Mucosa of rectum (tissue), 2 donors: ENCODE results near the gene RASA3.

Experiments
- H3K27ac ChIP-seq, 2 donors: one replicate each; pipeline ENCODE4 v1.7.0; 2013; ENCODE audit warnings: inconsistent platforms in 2 of 2, low read depth in 2 of 2, low read length in 2 of 2
- H3K27me3 ChIP-seq, 2 donors: one replicate each; pipeline ENCODE4 v1.7.0; 2013; ENCODE audit warnings: low read length in 2 of 2; ENCODE audit not compliant: control insufficient read depth in 2 of 2, insufficient read depth in 2 of 2
- H3K36me3 ChIP-seq, 2 donors: one replicate each; pipeline ENCODE4 v1.7.0; 2013; ENCODE audit warnings: low read length in 2 of 2; ENCODE audit not compliant: control insufficient read depth in 2 of 2, insufficient read depth in 2 of 2
- H3K4me1 ChIP-seq, 2 donors: one replicate each; pipeline ENCODE4 v1.7.0; 2013; ENCODE audit warnings: low read length in 2 of 2, mild to moderate bottlenecking in 1 of 2; ENCODE audit not compliant: control insufficient read depth in 2 of 2, insufficient read depth in 2 of 2
- H3K4me3 ChIP-seq, 2 donors: one replicate each; pipeline ENCODE4 v1.7.0; 2013; ENCODE audit warnings: low read length in 2 of 2
- H3K9ac ChIP-seq, 2 donors: one replicate each; pipeline ENCODE4 v1.7.0; 2013; ENCODE audit warnings: low read length in 2 of 2, low read depth in 1 of 2, mild to moderate bottlenecking in 1 of 2
- H3K9me3 ChIP-seq, 2 donors: one replicate each; pipeline ENCODE4 v1.7.0; 2013; ENCODE audit warnings: low read length in 2 of 2; ENCODE audit not compliant: control insufficient read depth in 2 of 2
- donor health status: healthy.
- donor health status: Normal muscosa, but diverticular disease.

Gene RASA3

DNA sequence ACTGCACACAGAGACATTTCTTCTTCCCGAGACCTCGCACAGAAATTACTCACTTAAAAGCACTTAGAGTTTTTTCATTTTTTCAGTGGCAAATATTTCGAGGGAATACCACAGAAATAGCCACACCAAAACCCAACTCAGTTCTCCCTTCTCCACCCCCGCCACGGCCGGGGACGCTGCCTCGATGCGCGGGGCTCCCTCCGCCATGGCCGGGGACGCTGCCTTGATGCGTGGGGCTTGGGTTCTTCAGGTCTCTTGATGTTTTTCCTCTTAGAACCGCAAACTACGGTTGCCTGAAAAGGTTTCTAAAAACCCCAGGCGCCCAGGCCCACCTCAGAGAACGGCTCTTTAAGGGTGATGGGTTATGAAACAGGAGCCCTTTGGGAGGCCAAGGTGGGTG lies 71.4 kb downstream of the RASA3 start:
- Histone ChIP-seq H3K27me3 (no peaks in the 10 kb centered on the region), H3K4me1 (peaks cover 30 to 36% of the 10 kb centered on the region in 2 donors), H3K27ac (no peak overlapping the region), H3K9ac (no peak overlapping the region), H3K36me3 (peaks cover 0 to 3% of the 10 kb centered on the region in 2 donors), H3K9me3 (no peaks in the 10 kb centered on the region), H3K4me3 (no peak overlapping the region)

DNA sequence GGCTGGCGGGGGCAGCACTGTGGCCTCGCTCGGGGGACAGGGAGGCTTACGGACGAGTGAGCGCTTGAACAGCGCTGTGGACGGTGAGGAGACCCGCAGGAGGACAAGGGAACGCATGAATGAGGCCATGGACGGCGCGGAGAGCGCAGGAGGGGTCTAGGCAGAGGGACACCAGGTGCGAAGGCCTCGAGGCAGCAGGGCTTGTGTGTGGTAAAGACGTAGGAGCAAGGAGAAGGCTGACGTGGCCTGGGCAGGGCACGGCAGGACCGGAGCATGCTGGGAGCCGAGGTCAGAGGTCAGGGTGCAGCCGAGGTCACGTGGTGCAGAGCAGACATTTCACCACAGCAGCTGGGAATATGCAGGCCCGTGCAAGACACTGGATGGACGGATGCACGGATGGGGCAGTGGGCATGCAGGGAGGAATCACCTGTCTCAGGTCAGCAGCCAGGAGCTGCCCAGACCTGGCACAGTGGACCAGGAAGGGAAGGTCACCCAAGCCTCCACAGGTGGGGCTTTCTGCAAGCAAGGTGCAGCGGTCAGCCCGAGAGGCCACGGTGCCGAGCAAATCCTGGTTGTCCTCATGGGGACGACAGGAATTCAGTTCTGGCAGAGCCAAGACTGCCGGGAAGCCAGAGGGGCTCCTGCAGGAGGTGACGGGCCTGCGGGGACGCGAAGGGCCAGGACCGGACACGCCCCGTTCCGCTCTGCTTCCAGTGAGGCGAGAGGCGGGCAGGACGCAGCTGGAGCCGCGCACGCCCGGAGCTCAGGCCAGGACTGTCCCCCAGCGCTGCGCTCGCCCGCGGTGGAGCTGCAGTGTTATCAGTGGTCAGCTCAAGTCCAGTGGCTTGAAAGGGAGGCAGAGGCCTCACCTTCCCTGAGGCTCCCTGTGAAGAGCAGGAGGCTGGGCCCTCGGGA lies 72.2 kb downstream of the RASA3 start:
- no peaks in the 10 kb centered on the region for H3K9me3 ChIP-seq
- H3K27ac ChIP-seq, result no peak overlapping the region
- H3K4me3 ChIP-seq, result no peak overlapping the region
- H3K36me3 ChIP-seq, result peaks cover 0 to 4% of the 10 kb centered on the region in 2 donors
- H3K27me3 ChIP-seq, result no peaks in the 10 kb centered on the region
- H3K9ac ChIP-seq, result no peak overlapping the region
- H3K4me1 ChIP-seq, result peaks cover 21 to 28% of the 10 kb centered on the region in 2 donors

DNA sequence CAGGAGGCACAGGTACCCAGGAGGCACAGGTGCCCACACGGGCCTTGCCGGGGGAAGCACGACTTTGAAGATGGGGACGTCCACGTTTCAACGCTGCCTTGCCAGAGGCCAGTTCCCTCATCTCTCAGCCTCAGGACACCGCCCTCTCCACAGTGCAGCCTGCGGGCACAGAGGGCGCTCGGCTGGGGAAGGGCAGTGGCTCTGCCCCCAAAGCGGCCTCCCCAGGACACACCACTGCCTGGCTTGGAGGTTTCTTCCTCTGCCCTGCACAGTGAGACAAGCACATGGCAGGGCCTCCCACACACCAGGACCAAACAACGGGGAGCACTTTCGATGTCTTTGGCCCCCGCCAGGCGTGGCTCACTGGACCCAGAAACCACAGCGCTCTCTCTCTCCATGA lies 73.0 kb downstream of the RASA3 start:
- no peak overlapping the region for H3K27ac ChIP-seq
- no peaks in the 10 kb centered on the region for H3K27me3 ChIP-seq
- H3K36me3 ChIP-seq, result peaks cover 0 to 10% of the 10 kb centered on the region in 2 donors
- no peaks in the 10 kb centered on the region for H3K9me3 ChIP-seq
- H3K4me3 ChIP-seq, result no peak overlapping the region
- peaks cover 14 to 28% of the 10 kb centered on the region in 2 donors for H3K4me1 ChIP-seq
- no peak overlapping the region for H3K9ac ChIP-seq

DNA sequence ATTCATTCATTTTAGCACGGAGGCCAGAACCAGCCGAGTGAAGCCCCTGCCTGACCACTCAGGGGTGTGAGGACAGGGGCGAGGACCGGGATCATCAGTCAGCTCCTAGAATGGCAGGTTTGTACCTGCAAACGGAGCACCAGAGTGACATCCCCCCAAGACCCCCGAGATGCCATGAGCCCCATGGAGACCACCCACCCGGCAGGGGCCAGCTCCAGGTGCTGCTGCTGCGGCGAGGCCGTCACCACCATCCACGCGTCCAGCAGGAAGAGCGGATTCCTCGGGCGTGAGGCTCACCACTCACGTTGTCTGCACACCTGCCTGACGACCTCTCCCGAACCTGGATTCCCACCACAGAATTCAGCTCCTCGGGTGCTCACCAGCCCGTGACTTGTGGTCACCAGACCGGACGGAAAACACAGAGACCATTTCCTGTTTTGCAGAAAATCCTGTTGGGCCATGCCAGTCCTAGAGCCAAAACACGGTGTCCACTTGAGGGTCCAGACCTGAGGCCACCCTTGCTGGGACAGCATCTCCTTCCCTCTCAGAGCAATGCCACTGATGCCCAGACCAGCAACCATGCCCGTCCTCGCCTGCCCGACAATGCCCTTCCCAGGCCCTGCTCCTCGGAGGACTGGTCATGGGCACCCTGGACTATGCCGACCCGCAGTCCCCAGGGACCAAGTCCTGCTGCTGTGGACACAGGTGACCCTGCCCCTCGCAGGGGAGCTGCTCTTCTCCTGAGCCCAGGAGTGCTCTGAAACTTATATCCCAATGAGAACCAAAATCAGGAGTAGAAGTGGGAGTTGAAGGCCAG lies 74.2 kb downstream of the RASA3 start:
- no peaks in the 10 kb centered on the region for H3K27me3 ChIP-seq
- no peak overlapping the region for H3K9ac ChIP-seq
- H3K27ac ChIP-seq, result no peak overlapping the region
- no peaks in the 10 kb centered on the region for H3K9me3 ChIP-seq
- H3K4me3 ChIP-seq, result no peak overlapping the region
- peaks cover 0 to 10% of the 10 kb centered on the region in 2 donors for H3K36me3 ChIP-seq
- H3K4me1 ChIP-seq, result peaks cover 3 to 17% of the 10 kb centered on the region in 2 donors

DNA sequence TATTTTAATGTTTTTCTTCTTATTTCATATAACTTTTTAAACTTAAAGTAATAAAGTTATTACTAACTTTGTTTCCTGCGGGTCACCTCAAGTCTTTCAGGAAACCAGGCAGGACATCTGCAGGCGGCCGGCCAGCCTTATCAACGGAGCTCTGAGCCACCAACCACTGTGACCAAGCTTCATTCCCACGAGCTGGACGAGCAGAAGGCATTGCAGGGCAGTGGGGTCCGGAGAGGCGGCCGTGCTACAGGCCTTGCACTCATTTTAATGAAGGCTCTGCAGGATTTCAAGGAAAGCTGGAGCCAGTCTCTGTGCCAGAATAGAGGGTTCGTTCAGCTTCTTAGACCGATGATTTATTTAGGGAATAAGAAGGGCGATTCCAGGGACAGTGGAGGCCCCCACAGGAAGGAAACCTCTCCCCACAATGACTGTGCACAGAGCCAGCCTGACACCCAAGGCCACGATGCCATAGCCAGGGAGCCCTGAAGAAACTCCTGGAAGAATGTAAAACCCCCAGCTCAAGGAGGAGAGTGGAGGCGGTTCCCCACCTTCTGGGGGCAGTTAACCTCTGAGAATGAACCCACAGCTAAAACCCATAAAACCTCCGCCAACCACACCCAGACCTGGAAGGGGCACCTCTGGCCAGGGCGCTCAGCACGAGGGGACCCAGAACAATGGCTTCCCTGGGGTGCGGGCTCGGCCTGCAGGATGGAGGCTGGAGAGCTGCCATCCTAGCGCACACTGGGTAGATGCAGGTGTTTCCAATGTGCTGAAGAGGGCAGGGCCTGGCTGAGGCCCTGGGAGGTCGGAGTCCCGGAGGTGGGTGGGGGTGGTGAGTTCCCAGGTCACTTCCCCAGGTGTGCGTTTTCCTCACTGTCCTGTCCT lies 75.0 kb downstream of the RASA3 start:
- Histone ChIP-seq H3K9ac (no peak overlapping the region), H3K9me3 (no peaks in the 10 kb centered on the region), H3K27ac (no peak overlapping the region), H3K27me3 (no peaks in the 10 kb centered on the region), H3K36me3 (peaks cover 0 to 10% of the 10 kb centered on the region in 2 donors), H3K4me1 (peaks cover 3 to 17% of the 10 kb centered on the region in 2 donors), H3K4me3 (no peak overlapping the region)

DNA sequence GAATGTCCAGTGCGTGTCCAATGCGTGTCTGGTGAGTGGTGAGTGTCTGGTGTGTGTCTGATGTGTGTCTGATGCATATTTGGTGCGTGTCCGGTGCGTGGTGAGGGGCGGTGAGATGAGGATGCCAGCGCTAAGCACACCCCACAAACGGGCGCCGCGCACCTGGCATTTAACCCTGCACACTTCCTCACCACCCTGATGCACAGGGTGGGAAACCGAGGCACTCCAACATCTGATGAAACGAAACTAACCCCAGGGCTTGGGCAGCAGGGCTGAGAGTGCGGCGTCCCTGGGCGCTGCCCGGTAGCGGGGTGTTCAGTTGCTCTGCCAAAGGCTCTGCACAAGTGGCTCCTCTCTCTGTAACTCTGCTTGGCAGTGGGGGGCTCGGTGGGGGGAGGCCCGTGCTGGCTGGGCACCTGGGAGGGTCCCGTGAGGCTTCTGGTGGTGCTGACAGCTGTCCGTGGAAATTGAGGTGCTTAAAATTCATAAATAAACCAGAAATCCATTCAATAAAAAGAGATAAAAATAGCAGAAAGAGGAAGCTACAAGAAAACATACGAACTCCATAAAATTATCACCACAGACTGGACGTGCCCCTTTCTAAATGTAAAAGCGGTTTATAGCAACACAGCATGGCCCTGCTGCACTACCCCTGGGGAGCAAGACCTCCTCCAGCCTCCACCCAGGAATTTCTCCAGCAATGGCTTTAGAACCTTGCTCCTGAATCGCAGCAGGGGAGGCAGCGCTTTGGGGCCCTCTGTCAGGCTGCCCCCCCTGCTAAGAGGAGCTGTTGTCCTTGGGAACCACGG lies 76.0 kb downstream of the RASA3 start:
- H3K36me3 ChIP-seq, result peaks cover 0 to 10% of the 10 kb centered on the region in 2 donors
- H3K27me3 ChIP-seq, result no peaks in the 10 kb centered on the region
- H3K4me1 ChIP-seq, result peaks cover 3 to 17% of the 10 kb centered on the region in 2 donors
- no peak overlapping the region for H3K4me3 ChIP-seq
- H3K9ac ChIP-seq, result no peak overlapping the region
- H3K27ac ChIP-seq, result no peak overlapping the region
- H3K9me3 ChIP-seq, result no peaks in the 10 kb centered on the region

DNA sequence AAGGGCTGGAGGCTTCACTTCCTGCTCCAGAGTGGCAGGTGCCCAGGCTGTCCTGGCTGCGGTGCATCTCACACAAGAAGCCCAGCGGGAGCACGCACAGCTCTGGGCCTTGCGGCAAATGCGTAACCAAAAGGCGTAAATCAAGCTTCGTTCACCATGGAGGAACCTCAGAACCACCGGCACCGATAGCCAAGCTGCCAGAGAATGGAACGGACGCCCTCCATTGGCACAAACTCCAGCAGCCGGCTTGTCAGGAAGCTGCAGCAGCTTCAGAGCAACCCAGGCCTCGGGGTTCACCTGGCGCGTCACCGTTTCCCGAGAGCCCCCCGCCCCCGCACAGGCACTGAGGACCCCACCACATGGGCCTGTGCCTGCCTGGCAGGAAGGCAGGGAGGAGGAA lies 76.7 kb downstream of the RASA3 start:
- Histone ChIP-seq H3K4me3 (no peak overlapping the region), H3K27me3 (no peaks in the 10 kb centered on the region), H3K36me3 (peaks cover 0 to 10% of the 10 kb centered on the region in 2 donors), H3K9me3 (no peaks in the 10 kb centered on the region), H3K27ac (no peak overlapping the region), H3K4me1 (peaks cover 3 to 17% of the 10 kb centered on the region in 2 donors), H3K9ac (no peak overlapping the region)

DNA sequence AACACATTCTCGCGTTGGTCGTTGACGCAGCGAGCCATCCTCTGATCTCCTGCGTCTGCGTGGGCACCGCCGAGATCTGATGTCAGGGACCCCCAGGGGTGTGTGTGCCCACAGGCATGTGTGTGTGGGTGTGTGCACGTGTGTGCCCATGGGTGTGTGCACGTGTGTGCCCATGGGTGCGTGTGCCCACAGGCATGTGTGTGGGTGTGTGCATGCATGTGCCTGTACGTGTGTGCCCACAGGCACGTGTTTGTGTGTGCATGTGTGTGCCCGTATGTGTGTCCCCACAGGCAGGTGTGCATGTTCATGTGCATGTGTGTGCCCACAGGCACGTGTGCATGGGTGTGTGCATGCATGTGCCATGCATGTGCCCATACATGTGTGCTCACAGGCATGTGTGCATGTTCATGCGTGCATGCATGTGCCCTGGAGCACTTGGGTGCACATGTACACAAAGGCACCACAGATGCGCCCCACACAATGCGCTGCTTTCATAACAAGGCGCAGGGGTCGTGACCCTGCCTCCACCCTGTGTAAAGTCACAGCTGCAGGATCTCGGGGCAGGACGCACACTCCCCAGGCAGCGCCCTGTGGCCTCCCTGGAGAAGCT lies 77.5 kb downstream of the RASA3 start:
- Histone ChIP-seq H3K27me3 (no peaks in the 10 kb centered on the region), H3K36me3 (peaks cover 0 to 12% of the 10 kb centered on the region in 2 donors), H3K9me3 (no peaks in the 10 kb centered on the region), H3K9ac (no peak overlapping the region), H3K4me1 (peaks cover 5 to 22% of the 10 kb centered on the region in 2 donors), H3K4me3 (no peak overlapping the region), H3K27ac (no peak overlapping the region)

DNA sequence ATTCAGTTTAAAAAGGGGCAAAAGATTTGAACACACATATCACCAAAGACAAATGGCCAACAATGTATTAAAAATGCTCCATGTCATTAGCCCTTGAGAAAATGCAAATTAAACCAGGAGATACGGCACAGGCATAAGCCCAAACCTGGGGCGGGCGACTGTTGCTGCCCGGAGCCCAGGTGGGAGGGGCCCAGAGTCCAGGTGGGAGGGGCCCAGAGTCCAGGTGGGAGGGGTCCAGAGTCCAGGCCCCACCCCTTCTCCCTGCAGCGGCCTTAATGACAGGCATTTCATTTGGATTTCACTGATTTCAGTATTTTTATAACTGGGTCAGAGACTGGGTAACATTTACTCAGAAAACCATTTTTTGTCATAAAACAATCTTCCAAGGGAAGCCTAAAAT lies 78.2 kb downstream of the RASA3 start:
- Histone ChIP-seq H3K4me3 (no peak overlapping the region), H3K9ac (no peak overlapping the region), H3K27ac (no peak overlapping the region), H3K4me1 (peaks cover 12 to 29% of the 10 kb centered on the region in 2 donors), H3K27me3 (no peaks in the 10 kb centered on the region), H3K36me3 (peaks cover 0 to 12% of the 10 kb centered on the region in 2 donors), H3K9me3 (no peaks in the 10 kb centered on the region)
